ENCODE data around the gene SLC25A28.

The SLC25A28 gene

GRCh38 chr10:99619851-99620710 is at the start of gene SLC25A28:
Gene SLC25A28 (minus strand): TSS chr10:99620439. CDS start chr10:99620335, 104 bp downstream.
- peak; percentile 77 to 90 for DNase-seq (ENCODE audit: extremely low read depth in 1 of 2, low read depth in 1 of 2)

GRCh38 chr10:99667108-99667751 is 47.0 kb upstream of the SLC25A28 start:
- no peak for DNase-seq (ENCODE audit: extremely low read depth in 1 of 2, low read depth in 1 of 2)

- no peak for DNase-seq (ENCODE audit: extremely low read depth in 1 of 2, low read depth in 1 of 2)
Observed at GRCh38 chr10:99665304-99665703, 45.1 kb upstream of the SLC25A28 start.

- no peak for DNase-seq (ENCODE audit: extremely low read depth in 1 of 2, low read depth in 1 of 2)
Observed at GRCh38 chr10:99661377-99661763, 41.1 kb upstream of the SLC25A28 start.

- no peak for DNase-seq (ENCODE audit: extremely low read depth in 1 of 2, low read depth in 1 of 2)
Observed at GRCh38 chr10:99660662-99661376, 40.6 kb upstream of the SLC25A28 start.

- DNase-seq (ENCODE audit: extremely low read depth in 1 of 2, low read depth in 1 of 2) = no peak
Observed at GRCh38 chr10:99659868-99660366, 39.7 kb upstream of the SLC25A28 start.

GRCh38 chr10:99659031-99659867 is 39.0 kb upstream of the SLC25A28 start, which contains the start of gene ENTPD7:
Gene ENTPD7 (plus strand): TSS chr10:99659509. CDS start chr10:99659957, 448 bp downstream.
- peak; percentile 87 to 93 for DNase-seq (ENCODE audit: extremely low read depth in 1 of 2, low read depth in 1 of 2)

GRCh38 chr10:99658622-99659030 is 38.4 kb upstream of the SLC25A28 start:
- peak; percentile 18 to 76 for DNase-seq (ENCODE audit: extremely low read depth in 1 of 2, low read depth in 1 of 2)

- DNase-seq (ENCODE audit: extremely low read depth in 1 of 2, low read depth in 1 of 2) = no peak
Observed at GRCh38 chr10:99656199-99657064, 36.2 kb upstream of the SLC25A28 start.

GRCh38 chr10:99654390-99655175 is 34.3 kb upstream of the SLC25A28 start:
- no peak for DNase-seq (ENCODE audit: extremely low read depth in 1 of 2, low read depth in 1 of 2)

GRCh38 chr10:99652800-99653390 is 32.7 kb upstream of the SLC25A28 start:
- DNase-seq (ENCODE audit: extremely low read depth in 1 of 2, low read depth in 1 of 2) = no peak

GRCh38 chr10:99648717-99649116 is 28.5 kb upstream of the SLC25A28 start:
- no peak for DNase-seq (ENCODE audit: extremely low read depth in 1 of 2, low read depth in 1 of 2)

- DNase-seq (ENCODE audit: extremely low read depth in 1 of 2, low read depth in 1 of 2) = no peak
Observed at GRCh38 chr10:99647601-99648151, 27.4 kb upstream of the SLC25A28 start.

GRCh38 chr10:99633832-99634231 is 13.6 kb upstream of the SLC25A28 start:
- DNase-seq (ENCODE audit: extremely low read depth in 1 of 2, low read depth in 1 of 2) = no peak

- DNase-seq (ENCODE audit: extremely low read depth in 1 of 2, low read depth in 1 of 2) = no peak
Observed at GRCh38 chr10:99631496-99631895, 11.3 kb upstream of the SLC25A28 start.

GRCh38 chr10:99630991-99631390 is 10.8 kb upstream of the SLC25A28 start:
- DNase-seq (ENCODE audit: extremely low read depth in 1 of 2, low read depth in 1 of 2) = no peak

GRCh38 chr10:99630433-99630832 is 10.2 kb upstream of the SLC25A28 start:
- no peak for DNase-seq (ENCODE audit: extremely low read depth in 1 of 2, low read depth in 1 of 2)

- no peak for DNase-seq (ENCODE audit: extremely low read depth in 1 of 2, low read depth in 1 of 2)
Observed at GRCh38 chr10:99629625-99629978, 9.4 kb upstream of the SLC25A28 start.
